ENCODE results near the gene FABP1.

FABP1 gene

DNA sequence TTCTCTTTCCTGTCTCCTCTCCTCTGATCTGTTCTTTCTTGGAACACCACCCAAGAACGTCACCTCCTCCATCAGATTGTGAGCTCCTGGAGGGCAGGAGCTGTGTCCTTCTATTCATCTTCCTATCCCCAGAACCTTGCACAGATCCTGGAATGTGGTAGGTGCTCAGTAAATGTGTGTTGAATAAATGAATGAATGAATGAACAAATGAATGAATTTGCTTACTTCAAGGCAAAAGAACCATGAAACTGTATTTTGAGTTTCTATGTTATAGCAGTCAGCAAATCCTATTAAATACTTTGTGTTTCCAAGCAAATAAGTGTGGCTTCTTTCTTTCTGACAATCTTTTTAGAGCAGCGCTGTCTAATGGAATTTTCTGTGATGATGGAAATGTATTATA is 14.8 kb downstream of the FABP1 start:
- no peak for DNase-seq

- no peak for DNase-seq
Observed at GRCh38 chr2:88110830-88111229, 17.0 kb downstream of the FABP1 start.

DNA sequence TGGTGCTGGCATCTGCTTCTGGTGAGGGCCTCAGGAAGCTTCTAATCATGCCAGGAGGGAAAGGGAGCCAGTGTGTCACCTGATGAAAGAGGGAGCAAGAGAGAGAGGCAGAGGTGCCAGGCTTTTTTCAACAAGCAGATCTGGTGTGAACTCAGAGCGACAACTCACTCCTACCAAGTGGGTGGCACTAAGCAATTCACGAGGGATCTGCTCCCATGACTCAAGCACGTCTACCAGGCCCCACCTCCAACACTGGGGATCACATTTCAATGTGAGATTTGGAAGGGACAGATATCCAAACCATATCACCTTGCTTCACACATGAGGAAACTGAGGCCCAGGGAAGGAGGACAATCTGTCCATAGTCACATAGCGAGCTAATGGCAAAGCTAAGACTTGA is 19.1 kb downstream of the FABP1 start:
- DNase-seq, result no peak

GRCh38 chr2:88100489-88100858 is 27.4 kb downstream of the FABP1 start:
- DNase-seq, result no peak

DNA sequence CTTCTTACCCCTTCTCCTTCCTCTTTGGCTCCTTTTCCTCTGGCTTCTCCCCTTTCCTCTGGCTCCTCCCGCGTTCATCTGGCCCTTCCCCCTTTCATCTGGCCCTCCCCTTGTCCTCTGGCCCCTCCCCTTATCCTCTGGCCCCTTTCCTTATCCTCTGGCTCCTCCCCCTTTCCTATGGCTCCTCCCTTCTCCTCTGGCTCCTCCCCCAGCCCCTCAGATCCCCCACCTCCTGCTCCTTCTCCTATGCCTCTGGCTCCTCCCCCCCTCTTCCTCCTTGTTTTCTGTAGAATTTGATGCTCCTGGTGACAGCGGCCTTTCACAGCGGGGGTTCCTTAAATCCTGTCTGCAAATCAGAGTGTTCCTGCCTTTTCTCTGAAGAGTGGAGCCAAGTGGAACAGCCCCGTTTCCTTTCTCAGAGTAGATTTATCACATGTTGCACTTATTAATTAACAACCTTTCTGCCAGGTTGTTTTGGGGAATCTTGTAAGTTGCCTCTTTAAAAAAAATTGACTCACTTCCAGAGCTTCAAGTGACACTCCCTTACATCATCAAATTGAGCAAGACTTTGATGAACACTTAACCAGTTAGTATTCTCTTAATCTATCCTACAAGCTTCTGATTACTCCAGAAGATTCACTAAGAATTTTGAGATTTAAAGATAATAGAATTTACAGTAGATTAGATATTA is 27.9 kb downstream of the FABP1 start:
- no peak for DNase-seq

DNA sequence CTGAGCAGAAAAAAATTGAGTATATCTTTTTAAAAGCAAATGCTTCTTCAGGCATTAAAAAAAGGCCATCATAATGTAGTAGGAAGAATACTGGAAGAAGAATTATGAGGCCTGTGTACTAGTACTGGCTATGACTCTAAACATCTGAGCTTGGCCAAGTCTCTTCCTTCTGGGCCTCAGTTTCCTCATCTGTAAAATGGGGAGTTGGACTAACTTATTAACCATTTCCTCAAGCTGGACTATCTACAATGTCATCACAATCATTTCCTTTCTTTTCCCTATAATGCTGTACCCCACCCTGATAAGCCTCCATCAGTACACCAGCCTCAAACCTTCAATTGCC is 29.3 kb downstream of the FABP1 start:
- DNase-seq, result no peak

GRCh38 chr2:88097891-88098557 is 29.8 kb downstream of the FABP1 start:
- no peak for DNase-seq

- DNase-seq, result no peak
Observed at GRCh38 chr2:88097192-88097591, 30.7 kb downstream of the FABP1 start.

DNA sequence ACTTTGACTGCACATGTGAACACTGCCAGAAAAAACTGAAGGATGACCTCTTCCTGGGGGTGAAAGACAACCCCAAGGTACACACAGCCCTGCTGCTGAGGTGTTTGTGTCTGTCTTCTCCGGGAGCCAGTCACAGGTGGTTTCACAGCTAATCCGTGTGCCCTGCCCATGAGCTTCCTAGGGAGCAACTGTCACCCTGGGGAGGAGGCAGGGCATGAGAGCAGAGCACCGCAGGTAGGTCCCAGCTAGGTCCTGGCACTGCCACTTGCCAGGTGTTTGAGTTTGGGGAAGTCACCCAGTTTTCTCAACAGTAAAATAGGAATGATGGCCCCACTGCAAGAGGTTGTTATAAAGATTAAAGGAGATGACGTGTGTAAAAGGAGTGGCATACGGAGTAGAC is 31.2 kb downstream of the FABP1 start:
- no peak for DNase-seq

DNA sequence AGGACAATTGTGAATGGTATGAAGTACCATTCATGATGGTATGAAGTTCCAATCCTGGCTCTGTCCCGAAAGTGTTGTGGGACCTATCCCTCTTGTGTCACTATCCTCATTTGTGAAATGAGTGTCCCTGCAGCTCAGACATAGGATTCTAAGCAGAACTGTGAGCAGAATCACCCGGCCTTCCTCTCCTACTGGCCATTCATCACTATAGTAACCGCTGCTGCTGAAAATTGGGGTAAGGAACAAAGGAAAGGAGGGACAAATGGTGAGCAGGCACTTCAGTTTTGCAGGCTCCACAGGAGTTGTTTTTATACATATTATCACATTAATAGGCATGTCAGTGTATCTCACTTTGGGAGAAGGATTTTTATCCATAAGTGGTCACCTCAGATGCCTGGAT is 32.8 kb downstream of the FABP1 start:
- no peak for DNase-seq

- no peak for DNase-seq
Observed at GRCh38 chr2:88092773-88093172, 35.1 kb downstream of the FABP1 start.

DNA sequence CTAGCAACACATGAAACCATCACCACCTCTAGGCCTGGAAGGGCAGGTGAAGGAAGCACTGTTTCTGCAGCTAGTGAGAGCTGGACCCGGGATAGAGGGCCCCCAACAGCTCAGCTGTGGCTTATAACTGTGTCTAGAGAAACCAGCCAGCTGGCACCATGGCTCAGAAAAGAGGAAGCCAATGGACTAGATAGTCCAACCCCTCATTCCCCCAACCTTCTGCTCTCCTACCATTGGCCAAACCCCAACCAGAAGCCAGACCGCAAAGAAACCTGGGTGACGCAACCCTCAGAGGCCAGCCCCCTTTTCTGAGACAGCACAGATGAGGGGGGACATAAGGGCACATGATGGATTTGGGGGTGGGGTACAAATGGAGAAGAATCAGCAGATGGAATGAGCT is 35.9 kb downstream of the FABP1 start:
- no peak for DNase-seq

DNA sequence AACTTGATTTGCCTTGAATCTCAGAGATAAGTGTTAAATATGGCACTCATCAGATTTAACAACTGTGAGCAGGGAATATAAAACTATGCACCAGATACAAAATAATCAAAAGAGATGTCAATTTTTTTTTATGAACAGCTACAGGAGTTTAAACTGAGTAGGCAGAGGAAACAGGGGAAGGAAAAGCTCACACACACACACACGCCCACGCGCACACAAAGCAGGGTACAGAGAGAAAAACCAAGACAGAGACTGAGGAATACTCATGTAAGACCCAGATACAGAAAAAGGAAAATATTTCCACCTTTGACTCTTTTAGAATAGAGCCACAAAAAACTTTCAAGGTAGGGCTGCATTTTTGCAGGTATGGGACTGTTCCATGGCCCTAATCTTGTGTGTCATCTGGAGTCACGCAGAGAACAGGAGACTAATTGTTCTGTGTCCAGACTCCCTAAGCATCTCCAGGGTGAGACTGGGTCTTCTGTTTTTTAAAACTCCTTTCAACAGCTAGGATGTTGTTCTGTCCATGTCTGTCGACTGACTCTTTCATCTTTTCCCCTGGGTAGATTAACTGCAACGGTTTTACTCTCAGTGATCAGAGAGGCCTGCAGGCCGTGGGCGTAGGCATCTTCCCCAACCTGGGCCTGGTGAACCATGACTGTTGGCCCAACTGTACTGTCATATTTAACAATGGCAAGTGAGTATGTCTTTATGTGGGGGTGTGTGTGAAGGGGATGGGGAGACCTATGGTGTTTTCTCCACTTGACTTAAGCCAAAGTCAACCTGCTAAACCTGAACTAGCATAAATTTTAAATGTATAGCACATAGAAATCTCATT is 37.2 kb downstream of the FABP1 start:
- no peak for DNase-seq

GRCh38 chr2:88088999-88089398 is 38.9 kb downstream of the FABP1 start:
- no peak for DNase-seq

DNA sequence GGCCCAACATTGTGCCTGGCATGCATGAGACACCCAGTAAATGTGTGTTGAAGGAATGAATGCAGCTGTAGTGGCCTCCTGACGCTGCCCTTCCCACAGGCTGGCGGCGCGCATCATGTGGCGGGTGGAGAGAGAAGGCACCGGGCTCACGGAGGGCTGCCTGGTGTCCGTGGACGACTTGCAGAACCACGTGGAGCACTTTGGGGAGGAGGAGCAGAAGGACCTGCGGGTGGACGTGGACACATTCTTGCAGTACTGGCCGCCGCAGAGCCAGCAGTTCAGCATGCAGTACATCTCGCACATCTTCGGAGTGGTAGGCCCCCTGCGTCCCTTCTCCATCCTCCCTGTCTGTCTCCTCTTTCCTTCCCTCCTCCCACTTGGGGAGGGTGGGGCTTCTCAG is 40.1 kb downstream of the FABP1 start:
- no peak for DNase-seq

- no peak for DNase-seq
Observed at GRCh38 chr2:88087073-88087472, 40.8 kb downstream of the FABP1 start.

- no peak for DNase-seq
Observed at GRCh38 chr2:88086401-88086800, 41.5 kb downstream of the FABP1 start.

DNA sequence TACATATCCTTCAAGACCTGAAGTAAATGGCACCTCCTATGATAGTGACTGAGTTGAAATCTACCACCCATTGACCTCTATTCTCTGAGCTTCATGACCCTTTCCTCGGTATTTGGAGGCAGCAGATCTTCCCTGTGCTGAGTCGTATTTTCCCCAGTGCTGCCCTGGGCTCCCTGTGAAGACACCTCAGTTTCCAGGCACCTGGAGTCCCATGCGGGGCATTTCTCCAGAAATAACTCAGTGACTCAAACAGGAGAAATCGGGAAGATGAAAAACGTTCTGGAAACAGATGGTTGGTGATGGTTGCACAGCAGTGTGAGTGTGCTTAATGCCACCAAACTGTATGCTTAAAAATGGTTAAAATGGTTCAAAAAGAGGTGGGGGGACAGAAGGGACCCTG is 42.3 kb downstream of the FABP1 start:
- DNase-seq, result no peak

DNA sequence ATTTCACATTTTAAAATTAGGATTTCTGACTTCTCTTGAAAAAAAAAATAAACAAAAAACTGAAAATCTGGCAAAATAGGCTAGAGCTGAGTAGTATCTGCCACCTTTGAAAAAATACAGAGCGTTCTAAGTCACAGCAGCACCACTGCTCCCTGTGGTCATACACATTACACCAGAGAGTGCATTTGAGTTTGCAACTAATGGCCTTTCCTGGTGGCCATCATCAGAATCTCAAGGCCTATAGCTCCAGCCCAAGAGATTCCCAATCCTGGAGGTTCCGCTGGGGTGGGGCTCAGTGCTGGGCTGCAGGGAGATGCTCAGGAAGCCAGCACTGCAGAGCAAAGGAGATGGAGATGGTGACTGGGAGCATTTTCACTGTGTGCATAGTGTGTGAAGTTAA is 42.8 kb downstream of the FABP1 start:
- no peak for DNase-seq

GRCh38 chr2:88082781-88083180 is 45.1 kb downstream of the FABP1 start:
- no peak for DNase-seq

GRCh38 chr2:88081924-88082608 is 45.8 kb downstream of the FABP1 start:
- no peak for DNase-seq

- no peak for DNase-seq
Observed at GRCh38 chr2:88080545-88080944, 47.3 kb downstream of the FABP1 start.

- DNase-seq, result no peak
Observed at GRCh38 chr2:88078643-88079172, 49.2 kb downstream of the FABP1 start.
